ENCODE measurements around the gene ZNF385D. TPM values are rescaled to one million over a fixed set of nuclear protein-coding genes. Genes with fewer than 3 reads are reported as not detected.

ZNF385D gene
- total and polyA plus RNA-seq, 7 donors: under 0.01 to 4.3 (median 1.2) TPM

- WGBS, 2 donors: 81 to 82% methylated on average over 2 of the region's 2 CpGs
- intact Hi-C loops (cut with DNase I): no loop called here
- H3K4me3 ChIP-seq: no peak overlapping the region
- no peak for DNase-seq
- no peaks in the 10 kb centered on the region for H3K4me1 ChIP-seq
- no peak overlapping the region for H3K27ac ChIP-seq
- H3K9me3 ChIP-seq: no peaks in the 10 kb centered on the region
- no peaks in the 10 kb centered on the region for H3K27me3 ChIP-seq
- TF ChIP-seq POLR2AphosphoS5 (IDR thresholded peaks at IDR 0.05) (no peak), CTCF (IDR thresholded peaks at IDR 0.05) (no peak), POLR2A (IDR thresholded peaks at IDR 0.05) (no peak)
- H3K36me3 ChIP-seq: no peaks in the 10 kb centered on the region
These were observed 315.1 kb downstream of the ZNF385D start for GRCh38 chr3:21435871-21436270.

- TF ChIP-seq EP300 (IDR thresholded peaks at IDR 0.05) (no peak), POLR2A (IDR thresholded peaks at IDR 0.05) (no peak), POLR2AphosphoS5 (IDR thresholded peaks at IDR 0.05) (no peak), CTCF (IDR thresholded peaks at IDR 0.05) (no peak)
- Histone ChIP-seq H3K27me3 (no peaks in the 10 kb centered on the region), H3K4me1 (no peaks in the 10 kb centered on the region), H3K36me3 (no peaks in the 10 kb centered on the region), H3K27ac (no peak overlapping the region), H3K4me3 (no peak overlapping the region), H3K9me3 (no peaks in the 10 kb centered on the region)
- no peak for DNase-seq
- intact Hi-C loops (cut with DNase I): no loop called here
- WGBS, 2 donors: 89 to 93% methylated on average over 1 of the region's 1 CpG
These were observed 316.7 kb downstream of the ZNF385D start for GRCh38 chr3:21434310-21434709.

- Histone ChIP-seq H3K4me3 (no peak overlapping the region), H3K36me3 (no peaks in the 10 kb centered on the region), H3K4me1 (no peaks in the 10 kb centered on the region), H3K27ac (no peak overlapping the region), H3K27me3 (no peaks in the 10 kb centered on the region), H3K9me3 (no peaks in the 10 kb centered on the region)
- intact Hi-C loops (cut with DNase I): no loop called here
- 81 to 82% methylated on average over 6 of the region's 6 CpGs for WGBS, 2 donors
- no peak for TF ChIP-seq POLR2AphosphoS5 (IDR thresholded peaks at IDR 0.05)
- TF ChIP-seq POLR2A (IDR thresholded peaks at IDR 0.05): no peak
- no peak for TF ChIP-seq EP300 (IDR thresholded peaks at IDR 0.05)
- TF ChIP-seq CTCF (IDR thresholded peaks at IDR 0.05): no peak
- DNase-seq: no peak
These were observed 317.3 kb downstream of the ZNF385D start for GRCh38 chr3:21433751-21434150.

- 78 to 83% methylated on average over 4 of the region's 4 CpGs for WGBS, 2 donors
These were observed 324.1 kb downstream of the ZNF385D start for GRCh38 chr3:21426920-21427319.

More at GRCh38 chr3:21426920-21427319, 324.1 kb downstream of the ZNF385D start:
- no peaks in the 10 kb centered on the region for H3K27me3 ChIP-seq
- no peak overlapping the region for H3K27ac ChIP-seq
- DNase-seq: no peak
- intact Hi-C loops (cut with DNase I): no loop called here
- H3K36me3 ChIP-seq: no peaks in the 10 kb centered on the region
- H3K4me3 ChIP-seq: no peak overlapping the region
- H3K9me3 ChIP-seq: no peaks in the 10 kb centered on the region
- no peaks in the 10 kb centered on the region for H3K4me1 ChIP-seq
- TF ChIP-seq POLR2A (IDR thresholded peaks at IDR 0.05): no peak
- TF ChIP-seq CTCF (IDR thresholded peaks at IDR 0.05): no peak
- no peak for TF ChIP-seq EP300 (IDR thresholded peaks at IDR 0.05)
- TF ChIP-seq POLR2AphosphoS5 (IDR thresholded peaks at IDR 0.05): no peak
